Activated gamma-delta T cell treated with Interleukin-2 at 50 U/mL for 16 hours (primary cell): ENCODE data around the gene CSF3R.
"Not testable (repeated sequence)": the region's sequence is repeated elsewhere in the genome, so short reads cannot be mapped to it uniquely, and the experiment has no call there.

Source experiments
- DNase-seq: peaks from one replicate; pipeline ENCODE4 v3.0.0-alpha.2; 2020

Gene CSF3R

GRCh38 chr1:36480161-36480560 lies 2.6 kb downstream of the CSF3R start:
- no peak for DNase-seq

GRCh38 chr1:36479505-36480051 lies 3.1 kb downstream of the CSF3R start:
- DNase-seq: no peak

- DNase-seq: not testable (repeated sequence)
These were observed 5.1 kb downstream of the CSF3R start for GRCh38 chr1:36477615-36478014.

- DNase-seq: no peak
These were observed 5.8 kb downstream of the CSF3R start for GRCh38 chr1:36476945-36477344.

- DNase-seq: no peak
These were observed 6.7 kb downstream of the CSF3R start for GRCh38 chr1:36475910-36476604.

- no peak for DNase-seq
These were observed 7.4 kb downstream of the CSF3R start for GRCh38 chr1:36475341-36475740.

- DNase-seq: no peak
These were observed 10.1 kb downstream of the CSF3R start for GRCh38 chr1:36472656-36473055.

GRCh38 chr1:36471830-36472641 lies 10.7 kb downstream of the CSF3R start:
- no peak for DNase-seq

- no peak for DNase-seq
These were observed 13.6 kb downstream of the CSF3R start for GRCh38 chr1:36469163-36469562.

GRCh38 chr1:36467700-36468455 lies 14.8 kb downstream of the CSF3R start:
- DNase-seq: no peak

- no peak for DNase-seq
These were observed 15.7 kb downstream of the CSF3R start for GRCh38 chr1:36467027-36467410.

- no peak for DNase-seq
These were observed 16.2 kb downstream of the CSF3R start for GRCh38 chr1:36466370-36467026.

GRCh38 chr1:36465731-36466369 lies 16.9 kb downstream of the CSF3R start:
- no peak for DNase-seq

GRCh38 chr1:36464605-36465393 lies 17.9 kb downstream of the CSF3R start:
- peak; percentile 10 for DNase-seq

GRCh38 chr1:36463803-36464604 lies 18.7 kb downstream of the CSF3R start, which contains the start of gene MRPS15:
MRPS15 (minus strand) TSS chr1:36464384; CDS start chr1:36464275, 109 bp downstream.
- peak; percentile 90 for DNase-seq

- no peak for DNase-seq
These were observed 19.3 kb downstream of the CSF3R start for GRCh38 chr1:36463463-36463802.

- no peak for DNase-seq
These were observed 23.8 kb downstream of the CSF3R start for GRCh38 chr1:36458910-36459309.

GRCh38 chr1:36457691-36458090 lies 25.0 kb downstream of the CSF3R start:
- no peak for DNase-seq

GRCh38 chr1:36456391-36456928 lies 26.3 kb downstream of the CSF3R start:
- no peak for DNase-seq

- no peak for DNase-seq
These were observed 27.3 kb downstream of the CSF3R start for GRCh38 chr1:36455386-36455785.
